ENCODE measurements around the gene ADAD2.

DNA sequence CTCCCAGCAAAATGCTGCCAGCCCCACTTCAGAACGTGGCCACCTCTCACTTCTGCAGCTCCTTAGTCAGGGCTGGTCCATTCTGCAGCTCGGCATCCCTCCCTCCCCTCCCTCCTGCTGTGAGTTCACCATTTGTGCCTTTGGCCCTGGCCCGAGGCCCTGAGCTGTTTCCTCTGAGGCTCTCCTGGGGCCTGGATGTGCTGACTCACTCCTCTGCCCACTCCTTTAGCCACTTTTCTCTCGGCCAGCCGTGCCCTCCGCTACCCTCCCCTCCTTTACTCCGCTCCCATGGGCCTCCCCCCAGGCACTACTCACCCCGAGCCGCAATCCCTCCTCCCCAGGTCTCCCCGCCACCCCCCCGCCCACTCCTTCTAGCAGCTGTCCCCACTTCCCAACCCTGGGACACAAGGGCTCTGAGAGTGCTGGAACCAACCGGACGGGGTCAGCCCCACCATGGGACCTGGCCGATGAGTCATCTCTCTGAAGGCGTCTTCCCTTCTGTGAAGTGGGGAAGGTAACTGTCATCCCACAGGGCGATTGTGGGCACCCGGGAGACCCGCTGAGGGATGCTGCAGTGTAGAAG lies 37.4 kb downstream of the ADAD2 start:
- TF ChIP-seq, protein P1, sequence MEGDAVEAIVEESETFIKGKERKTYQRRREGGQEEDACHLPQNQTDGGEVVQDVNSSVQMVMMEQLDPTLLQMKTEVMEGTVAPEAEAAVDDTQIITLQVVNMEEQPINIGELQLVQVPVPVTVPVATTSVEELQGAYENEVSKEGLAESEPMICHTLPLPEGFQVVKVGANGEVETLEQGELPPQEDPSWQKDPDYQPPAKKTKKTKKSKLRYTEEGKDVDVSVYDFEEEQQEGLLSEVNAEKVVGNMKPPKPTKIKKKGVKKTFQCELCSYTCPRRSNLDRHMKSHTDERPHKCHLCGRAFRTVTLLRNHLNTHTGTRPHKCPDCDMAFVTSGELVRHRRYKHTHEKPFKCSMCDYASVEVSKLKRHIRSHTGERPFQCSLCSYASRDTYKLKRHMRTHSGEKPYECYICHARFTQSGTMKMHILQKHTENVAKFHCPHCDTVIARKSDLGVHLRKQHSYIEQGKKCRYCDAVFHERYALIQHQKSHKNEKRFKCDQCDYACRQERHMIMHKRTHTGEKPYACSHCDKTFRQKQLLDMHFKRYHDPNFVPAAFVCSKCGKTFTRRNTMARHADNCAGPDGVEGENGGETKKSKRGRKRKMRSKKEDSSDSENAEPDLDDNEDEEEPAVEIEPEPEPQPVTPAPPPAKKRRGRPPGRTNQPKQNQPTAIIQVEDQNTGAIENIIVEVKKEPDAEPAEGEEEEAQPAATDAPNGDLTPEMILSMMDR (IDR thresholded peaks at IDR 0.05) = no peak
- TF ChIP-seq POLR2A (IDR thresholded peaks at IDR 0.05) (no peak), POLR2AphosphoS5 (IDR thresholded peaks at IDR 0.05) (no peak), EP300 (IDR thresholded peaks at IDR 0.05; ENCODE audit: low read depth) (no peak)
